D721Med (cell line): ENCODE measurements around the gene TRDMT1.

Source experiments
- DNase-seq: peaks from one replicate; pipeline ENCODE4 v3.0.0; 2011; ENCODE audit warnings: low spot score; ENCODE audit not compliant: insufficient read length
- FAIRE-seq: peaks from 2 replicates; lab custom pipeline; 2011; peaks lifted over from hg19 to GRCh38; lab: Jason Lieb, UNC
- CTCF ChIP-seq: IDR thresholded peaks from 2 replicates; pipeline ENCODE4 v1.5.1; 2012; ENCODE audit warnings: mild to moderate bottlenecking, control low read depth; ENCODE audit not compliant: insufficient read depth; ENCODE audit errors: missing control alignments

The TRDMT1 gene

GRCh38 chr10:17237149-17237527 is 35.7 kb upstream of the TRDMT1 start:
- TF ChIP-seq CTCF: no peak
- DNase-seq: no peak
- FAIRE-seq: no peak

DNA sequence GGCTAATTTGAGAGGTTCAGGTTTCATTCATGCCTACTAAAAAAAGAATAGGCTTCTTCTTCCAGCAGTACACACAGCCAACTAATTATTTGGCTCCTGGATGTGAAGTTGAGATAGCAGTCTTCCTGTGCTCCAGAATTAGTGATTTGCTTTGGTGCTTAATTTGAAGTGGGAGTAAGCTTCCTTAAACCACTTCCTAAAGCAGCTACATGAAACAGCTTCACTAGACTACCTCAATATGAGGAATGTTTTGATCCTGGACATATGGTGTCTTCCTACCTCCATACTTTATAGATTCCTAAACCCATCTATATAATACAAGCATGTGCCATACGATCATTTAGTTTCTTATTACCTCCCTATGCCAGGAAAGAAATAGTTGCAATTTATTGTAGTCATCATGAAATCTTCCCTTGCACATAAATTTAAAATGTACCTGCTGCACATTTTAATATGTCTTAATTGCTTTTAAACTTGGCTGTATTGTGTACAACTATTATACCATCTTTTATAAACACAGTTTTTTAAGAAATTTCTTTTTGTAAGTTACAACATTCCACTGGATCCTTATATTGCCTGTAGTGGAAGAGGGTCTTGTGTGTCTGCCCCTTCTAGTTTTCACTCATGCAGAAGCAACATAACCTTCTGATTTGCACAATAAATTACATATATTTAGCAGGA is 35.1 kb upstream of the TRDMT1 start:
- no peak for TF ChIP-seq CTCF
- DNase-seq: no peak
- no peak for FAIRE-seq

DNA sequence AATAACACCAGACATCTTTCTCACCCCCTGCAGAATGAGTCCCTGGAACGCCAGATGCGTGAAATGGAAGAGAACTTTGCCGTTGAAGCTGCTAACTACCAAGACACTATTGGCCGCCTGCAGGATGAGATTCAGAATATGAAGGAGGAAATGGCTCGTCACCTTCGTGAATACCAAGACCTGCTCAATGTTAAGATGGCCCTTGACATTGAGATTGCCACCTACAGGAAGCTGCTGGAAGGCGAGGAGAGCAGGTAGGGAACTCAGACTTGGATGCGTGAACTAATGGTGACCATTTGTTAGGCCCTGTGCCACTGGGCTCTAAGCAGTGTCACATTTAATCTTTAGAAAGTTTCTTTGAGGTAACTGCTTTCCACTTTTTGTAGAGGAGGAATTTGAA is 33.7 kb upstream of the TRDMT1 start:
- peak; percentile 10 for TF ChIP-seq CTCF
- FAIRE-seq: no peak
- no peak for DNase-seq

- no peak for TF ChIP-seq CTCF
- DNase-seq (no peak), FAIRE-seq (no peak)
Measured at GRCh38 chr10:17234431-17234945, 33.0 kb upstream of the TRDMT1 start.

DNA sequence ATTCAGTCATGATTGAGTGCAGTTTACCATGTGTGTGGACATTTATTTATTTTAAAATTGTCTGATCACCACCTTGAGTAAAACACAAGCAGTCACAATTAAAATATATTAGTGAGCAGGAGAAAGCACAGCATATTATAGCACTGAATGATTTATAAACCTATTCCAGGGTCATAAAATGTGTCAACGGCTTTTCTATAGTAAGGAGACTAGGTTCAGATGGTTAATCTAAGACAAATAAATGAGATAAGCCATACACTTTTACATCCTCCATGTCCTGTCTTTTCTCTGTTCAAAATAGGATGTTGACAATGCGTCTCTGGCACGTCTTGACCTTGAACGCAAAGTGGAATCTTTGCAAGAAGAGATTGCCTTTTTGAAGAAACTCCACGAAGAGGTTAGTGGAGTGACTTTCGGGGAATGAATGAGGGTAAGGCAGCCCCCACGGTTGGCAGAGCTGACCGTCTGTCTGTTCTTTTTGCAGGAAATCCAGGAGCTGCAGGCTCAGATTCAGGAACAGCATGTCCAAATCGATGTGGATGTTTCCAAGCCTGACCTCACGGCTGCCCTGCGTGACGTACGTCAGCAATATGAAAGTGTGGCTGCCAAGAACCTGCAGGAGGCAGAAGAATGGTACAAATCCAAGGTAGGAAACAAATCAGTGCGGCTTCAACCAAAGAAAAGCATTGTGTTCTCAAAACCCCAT is 32.0 kb upstream of the TRDMT1 start:
- TF ChIP-seq CTCF: no peak
- DNase-seq: no peak
- no peak for FAIRE-seq

DNA sequence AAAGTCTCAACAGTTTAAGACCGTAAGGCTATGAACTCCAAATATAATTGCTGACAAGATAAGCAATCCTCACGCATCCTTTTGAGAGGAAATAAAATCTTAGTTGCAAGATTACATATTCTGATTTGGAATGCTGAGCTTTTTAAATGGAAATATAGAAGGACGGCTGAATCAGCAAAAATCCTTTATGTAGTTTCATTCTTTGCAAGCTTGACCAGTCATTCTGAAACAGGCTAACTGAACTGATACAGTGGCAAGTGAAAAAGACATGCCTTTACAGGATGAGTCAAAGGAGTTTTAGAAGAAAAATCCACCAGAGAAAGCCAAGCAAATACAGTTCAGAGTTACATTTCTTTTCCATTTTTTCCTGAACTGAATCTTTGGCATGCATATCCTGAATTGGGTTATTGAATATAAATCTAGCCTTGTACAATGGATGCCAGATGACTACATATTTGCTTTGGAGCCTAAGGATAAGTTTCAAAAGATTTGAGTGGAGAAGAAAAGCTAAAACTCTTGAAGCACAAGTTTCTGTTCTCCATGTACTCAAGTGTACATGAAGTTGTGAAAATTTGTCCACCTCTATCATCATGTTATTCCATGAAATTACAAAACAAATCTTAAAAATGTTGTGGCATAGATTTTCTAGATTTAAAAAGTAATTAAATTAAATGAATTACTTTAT is 30.9 kb upstream of the TRDMT1 start:
- FAIRE-seq: no peak
- no peak for DNase-seq
- TF ChIP-seq CTCF: no peak
